H9 (cell line): ENCODE measurements around the gene ANKRD23. TPM values are rescaled to one million over a fixed set of nuclear protein-coding genes. Genes with fewer than 3 reads are reported as not detected.

ENCODE experiments used
- DNase-seq: peaks from one replicate; pipeline ENCODE4 v3.0.0-alpha.2; 2017
- H2AFZ ChIP-seq: one replicate; pipeline ENCODE4 v1.6.1; 2013; ENCODE audit warnings: mild to moderate bottlenecking, low read length, control low read depth, moderate library complexity
- H2AK5ac ChIP-seq: 2 replicates; pipeline ENCODE4 v1.6.1; 2013; ENCODE audit warnings: low read length, control low read depth, mixed read lengths; ENCODE audit not compliant: insufficient read length
- H2BK120ac ChIP-seq: one replicate; pipeline ENCODE4 v1.6.1; 2013; ENCODE audit warnings: low read depth, mild to moderate bottlenecking, low read length, control low read depth, inconsistent platforms; ENCODE audit not compliant: poor library complexity, severe bottlenecking
- H2BK12ac ChIP-seq: 2 replicates; pipeline ENCODE4 v1.6.1; 2013; ENCODE audit warnings: low read length, control low read depth, mixed read lengths, low read depth; ENCODE audit not compliant: insufficient read length
- H2BK15ac ChIP-seq: 2 replicates; pipeline ENCODE4 v1.6.1; 2013; ENCODE audit warnings: low read depth, low read length, control low read depth
- H2BK20ac ChIP-seq: one replicate; pipeline ENCODE4 v1.6.1; 2013; ENCODE audit warnings: low read depth, mild to moderate bottlenecking, low read length, control low read depth, inconsistent platforms; ENCODE audit not compliant: poor library complexity, severe bottlenecking
- H2BK5ac ChIP-seq: 2 replicates; pipeline ENCODE4 v1.6.1; 2013; ENCODE audit warnings: low read length, control low read depth, mixed read lengths; ENCODE audit not compliant: insufficient read length
- H3K14ac ChIP-seq: 2 replicates; pipeline ENCODE4 v1.6.1; 2013; ENCODE audit warnings: low read length, control low read depth; ENCODE audit not compliant: insufficient read depth
- H3K18ac ChIP-seq: 2 replicates; pipeline ENCODE4 v1.6.1; 2013; ENCODE audit warnings: low read depth, mild to moderate bottlenecking, mixed read lengths, low read length, control low read depth; ENCODE audit not compliant: insufficient read length
- H3K23ac ChIP-seq: 2 replicates; pipeline ENCODE4 v1.6.1; 2013; ENCODE audit warnings: low read length, control low read depth, mixed read lengths, low read depth; ENCODE audit not compliant: insufficient read length
- H3K23me2 ChIP-seq: 2 replicates; pipeline ENCODE4 v1.6.1; 2013; ENCODE audit warnings: low read depth, mild to moderate bottlenecking, mixed read lengths, low read length, control low read depth; ENCODE audit not compliant: insufficient read length, poor library complexity, severe bottlenecking
- H3K27ac ChIP-seq: 2 replicates; pipeline ENCODE4 v1.5.1; 2013; ENCODE audit warnings: low read length, control low read depth, mixed read lengths, low read depth; ENCODE audit not compliant: insufficient read length
- H3K27me3 ChIP-seq: 2 replicates; pipeline ENCODE4 v1.6.1; 2013; ENCODE audit warnings: low read length, control low read depth, inconsistent platforms; ENCODE audit not compliant: insufficient read depth
- H3K4ac ChIP-seq: 2 replicates; pipeline ENCODE4 v1.6.1; 2013; ENCODE audit warnings: low read depth, mild to moderate bottlenecking, control low read depth, inconsistent platforms, low read length, moderate library complexity
- H3K4me1 ChIP-seq: 2 replicates; pipeline ENCODE4 v1.6.1; 2013; ENCODE audit warnings: low read length, control low read depth, inconsistent platforms; ENCODE audit not compliant: insufficient read depth
- H3K4me2 ChIP-seq: 2 replicates; pipeline ENCODE4 v1.6.1; 2013; ENCODE audit warnings: low read length, control low read depth, mixed read lengths; ENCODE audit not compliant: insufficient read length, insufficient read depth
- H3K56ac ChIP-seq: 2 replicates; pipeline ENCODE4 v1.6.1; 2013; ENCODE audit warnings: low read depth, mild to moderate bottlenecking, mixed read lengths, low read length, control low read depth; ENCODE audit not compliant: insufficient read length
- H3K79me1 ChIP-seq: 2 replicates; pipeline ENCODE4 v1.6.1; 2013; ENCODE audit warnings: low read depth, mild to moderate bottlenecking, moderate library complexity, low read length, control low read depth, inconsistent platforms; ENCODE audit not compliant: insufficient read depth, poor library complexity, severe bottlenecking
- H3K79me2 ChIP-seq: 2 replicates; pipeline ENCODE4 v1.6.1; 2013; ENCODE audit warnings: low read length, control low read depth, inconsistent platforms; ENCODE audit not compliant: insufficient read depth
- H3K9ac ChIP-seq: 2 replicates; pipeline ENCODE4 v1.6.1; 2013; ENCODE audit warnings: low read length, control low read depth, mixed read lengths; ENCODE audit not compliant: insufficient read length; ENCODE audit errors: extremely low read depth
- H3K9me3 ChIP-seq: one replicate; pipeline ENCODE4 v1.6.1; 2013; ENCODE audit warnings: low read depth, low read length, inconsistent platforms; ENCODE audit not compliant: control insufficient read depth
- H3T11ph ChIP-seq: one replicate; pipeline ENCODE4 v1.6.1; 2013; ENCODE audit warnings: mild to moderate bottlenecking, low read length, control low read depth, inconsistent platforms
- H4K20me1 ChIP-seq: one replicate; pipeline ENCODE4 v1.6.1; 2013; ENCODE audit not compliant: control insufficient read depth, insufficient read length, insufficient read depth
- H4K5ac ChIP-seq: 2 replicates; pipeline ENCODE4 v1.6.1; 2013; ENCODE audit warnings: low read depth, mild to moderate bottlenecking, mixed read lengths, low read length, control low read depth; ENCODE audit not compliant: insufficient read length
- H4K8ac ChIP-seq: replicated peaks from 2 replicates; pipeline ENCODE4 v1.6.1; 2013; ENCODE audit warnings: low read length, control low read depth, mixed read lengths, low read depth; ENCODE audit not compliant: insufficient read length
- H4K91ac ChIP-seq: 2 replicates; pipeline ENCODE4 v1.6.1; 2013; ENCODE audit warnings: low read depth, mild to moderate bottlenecking, moderate library complexity, mixed read lengths, low read length, control low read depth; ENCODE audit not compliant: insufficient read length
- H3K27ac Mint-ChIP-seq, 3 experiments: 2 replicates in 2 of 3; 3 replicates in 1 of 3; pipeline ENCODE4 v1.8.0; 2020 to 2021; ENCODE audit warnings: mixed read lengths in 3 of 3, mild to moderate bottlenecking in 1 of 3, moderate library complexity in 1 of 3
- H3K27me3 Mint-ChIP-seq: 2 replicates; pipeline ENCODE4 v1.8.0; 2021; ENCODE audit warnings: low read depth, mild to moderate bottlenecking, moderate library complexity, mixed read lengths
- H3K36me3 Mint-ChIP-seq, 3 experiments: 2 replicates in 2 of 3; 3 replicates in 1 of 3; pipeline ENCODE4 v1.8.0; 2020 to 2021; ENCODE audit warnings: low read depth in 3 of 3, mixed read lengths in 3 of 3; ENCODE audit not compliant: insufficient read depth in 1 of 3
- H3K4me1 Mint-ChIP-seq, 2 experiments: 2 replicates each; pipeline ENCODE4 v1.8.0; 2020; ENCODE audit warnings: mixed read lengths in 2 of 2
- H3K4me3 Mint-ChIP-seq, 2 experiments: 2 replicates in 1 of 2; 3 replicates in 1 of 2; pipeline ENCODE4 v1.8.0; 2020 to 2021; ENCODE audit warnings: mild to moderate bottlenecking in 2 of 2, mixed read lengths in 2 of 2, moderate library complexity in 1 of 2
- H3K9me3 Mint-ChIP-seq, 2 experiments: 2 replicates in 1 of 2; 3 replicates in 1 of 2; pipeline ENCODE4 v1.8.0; 2020; ENCODE audit warnings: mild to moderate bottlenecking in 2 of 2, mixed read lengths in 2 of 2, moderate library complexity in 1 of 2
- CTCF ChIP-seq: fragments of 200-600 bp; sonication (generic); conservative IDR thresholded peaks from 3 replicates; pipeline ENCODE4 v1.8.0; 2021; ENCODE audit warnings: antibody characterized with exemption, mild to moderate bottlenecking
- WGBS: extraction: QIAGEN DNeasy Blood & Tissue Kit; methylation state at CpG from one replicate; pipeline ENCODE4 v1.1.7; 2013; ENCODE audit warnings: missing lambda C conversion rate, low lambda C conversion rate, mixed read lengths; ENCODE audit not compliant: insufficient read length; ENCODE audit errors: extremely low coverage; 5-methylcytosine and 5-hydroxymethylcytosine counted together
- total RNA-seq: library from RNA; stranded (reverse); gene quantifications from 2 replicates; pipeline ENCODE4 v1.2.1, GENCODE V29; 2021

The ANKRD23 gene
- total RNA-seq, 1 experiment from 2014 or later = 2.4 TPM

GRCh38 chr2:96878796-96879544 is 35.1 kb upstream of the ANKRD23 start:
- Histone ChIP-seq H4K20me1 (no peaks in the 10 kb centered on the region), H3K18ac (no peak overlapping the region), H2BK15ac (no peak overlapping the region), H2BK12ac (no peak overlapping the region), H2BK20ac (no peak overlapping the region), H3K27me3 (no peaks in the 10 kb centered on the region; the same call in 1 of the 2 replicates), H2AFZ (no peak overlapping the region), H3K4me2 (no peak overlapping the region), H3K23me2 (no peaks in the 10 kb centered on the region), H3K23ac (no peak overlapping the region), H3K27ac (no peak overlapping the region), H3K9me3 (no peaks in the 10 kb centered on the region), H2BK120ac (no peak overlapping the region), H3K56ac (no peak overlapping the region), H3K14ac (no peak overlapping the region; the same call in 1 of the 2 replicates), H3K79me1 (no peaks in the 10 kb centered on the region), H4K8ac (no peak overlapping the region), H3K4ac (no peak overlapping the region), H4K91ac (no peak overlapping the region), H3K79me2 (no peaks in the 10 kb centered on the region), H3T11ph (no peak overlapping the region), H4K5ac (no peak overlapping the region), H2BK5ac (no peak overlapping the region), H3K9ac (no peak overlapping the region), H3K4me1 (peaks cover 3% of the 10 kb centered on the region; the same call in 1 of the 2 replicates), H2AK5ac (no peak overlapping the region)
- no peak for DNase-seq
- TF ChIP-seq CTCF = no peak
- Mint-ChIP-seq H3K27ac (no peak overlapping the region; a peak in 1 of 7 replicates), H3K27me3 (peaks cover 1% of the 10 kb centered on the region), H3K9me3 (no peaks in the 10 kb centered on the region), H3K36me3 (no peaks in the 10 kb centered on the region), H3K4me1 (peaks cover 59 to 62% of the 10 kb centered on the region in 2 experiments), H3K4me3 (no peak overlapping the region; a peak in 1 of 5 replicates)
- no CpG with 5 or more reads among the region's 22 CpGs for WGBS
